Islet of Langerhans (tissue), 1 donor: Measurements from ENCODE around the gene HERC6.
"Not testable (repeated sequence)": the region's sequence is repeated elsewhere in the genome, so short reads cannot be mapped to it uniquely, and the experiment has no call there.

Experiments used
- FAIRE-seq: peaks from one replicate; lab custom pipeline; 2011; peaks lifted over from hg19 to GRCh38; lab: Jason Lieb, UNC

Gene HERC6

DNA sequence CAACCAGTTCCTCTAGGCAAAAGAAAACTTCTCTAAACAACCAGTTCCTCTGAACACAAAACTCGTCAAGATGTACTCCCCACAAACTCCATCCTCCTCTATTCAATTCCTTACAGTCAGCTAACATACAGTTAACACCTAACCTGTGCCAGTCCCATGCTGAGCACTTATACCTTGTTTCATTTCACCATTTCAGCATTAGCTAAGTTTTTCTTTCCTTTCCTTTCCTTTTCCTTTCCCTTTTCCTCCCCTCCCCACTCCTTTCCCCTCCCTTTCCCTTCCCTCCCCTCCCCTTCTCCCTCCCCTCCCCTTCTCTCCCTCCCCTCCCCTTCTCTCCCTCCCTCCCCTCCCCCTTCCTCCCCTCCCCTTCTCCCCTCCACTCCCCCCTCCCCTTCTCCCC lies 13.1 kb downstream of the HERC6 start:
- no peak for FAIRE-seq

DNA sequence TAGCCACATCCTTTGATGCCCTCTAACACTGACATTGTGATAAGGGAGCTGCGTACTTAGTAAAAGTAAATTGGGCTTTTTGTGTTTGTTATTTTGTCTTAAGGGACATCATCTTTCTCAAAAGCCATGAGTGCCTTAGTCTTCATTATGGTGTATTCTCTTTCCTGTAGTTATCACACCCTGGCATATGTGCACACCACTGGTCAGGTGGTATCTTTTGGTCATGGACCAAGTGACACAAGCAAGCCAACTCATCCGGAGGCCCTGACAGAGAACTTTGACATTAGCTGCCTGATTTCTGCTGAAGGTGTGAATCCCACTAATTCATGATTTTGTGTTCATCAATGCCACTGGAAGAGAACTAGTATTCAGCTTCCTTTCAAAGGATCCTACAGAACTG lies 18.0 kb downstream of the HERC6 start:
- FAIRE-seq = no peak

DNA sequence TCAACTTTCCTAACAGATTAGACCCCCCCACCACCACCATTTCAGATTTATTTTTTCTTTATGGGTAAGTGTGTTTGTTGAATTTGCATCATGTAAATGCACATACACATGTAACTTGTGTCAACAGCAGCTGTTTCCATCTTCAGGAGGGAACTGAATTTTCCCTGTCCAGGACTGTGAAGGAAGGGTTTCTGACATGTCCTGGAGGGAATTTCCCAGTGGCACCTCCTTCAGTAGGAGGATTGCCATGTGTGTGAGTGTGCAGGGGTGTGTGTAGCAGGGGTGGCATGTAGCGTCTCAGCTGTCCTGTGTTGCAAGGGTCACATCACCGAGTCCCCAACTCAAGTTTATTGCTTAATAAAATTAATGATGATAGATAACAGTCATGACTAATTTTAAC lies 19.7 kb downstream of the HERC6 start:
- FAIRE-seq = no peak

DNA sequence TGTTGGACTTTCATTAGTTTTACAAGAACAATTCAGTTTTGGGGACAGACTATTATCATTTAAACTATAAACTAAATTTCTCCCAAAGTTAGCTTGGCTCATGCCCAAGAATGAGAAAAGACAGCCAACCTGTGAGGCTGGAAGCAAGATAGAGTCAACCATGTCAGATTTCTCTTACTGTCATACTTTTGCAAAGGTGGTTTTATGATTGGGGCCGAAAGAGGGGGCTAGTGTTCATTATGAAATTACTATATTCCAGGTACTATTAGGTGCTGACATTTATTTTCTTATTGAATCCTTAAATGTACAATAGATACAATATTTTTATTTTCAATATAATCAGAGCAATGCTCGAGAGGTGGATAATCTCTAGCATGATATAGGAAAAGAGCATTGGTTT lies 30.6 kb downstream of the HERC6 start:
- no peak for FAIRE-seq

DNA sequence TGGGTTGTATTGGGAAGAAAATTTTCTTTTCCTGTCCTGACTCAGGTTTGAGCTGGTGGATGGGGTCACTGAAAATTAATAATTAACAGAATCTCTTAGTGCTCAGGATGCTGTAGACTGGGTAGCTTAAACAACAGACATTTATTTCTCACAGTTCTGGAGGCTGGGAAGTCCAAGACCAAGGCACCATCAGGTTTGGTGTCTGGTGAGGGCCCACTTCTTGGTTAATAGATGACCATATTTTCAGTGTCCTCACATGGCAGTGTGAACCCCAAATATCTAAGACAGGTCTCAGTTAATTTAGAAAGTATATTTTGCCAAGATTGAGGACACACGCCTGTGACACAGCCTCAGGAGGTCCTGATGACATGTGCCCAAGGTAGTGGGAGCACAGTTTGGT lies 31.1 kb downstream of the HERC6 start:
- no peak for FAIRE-seq

DNA sequence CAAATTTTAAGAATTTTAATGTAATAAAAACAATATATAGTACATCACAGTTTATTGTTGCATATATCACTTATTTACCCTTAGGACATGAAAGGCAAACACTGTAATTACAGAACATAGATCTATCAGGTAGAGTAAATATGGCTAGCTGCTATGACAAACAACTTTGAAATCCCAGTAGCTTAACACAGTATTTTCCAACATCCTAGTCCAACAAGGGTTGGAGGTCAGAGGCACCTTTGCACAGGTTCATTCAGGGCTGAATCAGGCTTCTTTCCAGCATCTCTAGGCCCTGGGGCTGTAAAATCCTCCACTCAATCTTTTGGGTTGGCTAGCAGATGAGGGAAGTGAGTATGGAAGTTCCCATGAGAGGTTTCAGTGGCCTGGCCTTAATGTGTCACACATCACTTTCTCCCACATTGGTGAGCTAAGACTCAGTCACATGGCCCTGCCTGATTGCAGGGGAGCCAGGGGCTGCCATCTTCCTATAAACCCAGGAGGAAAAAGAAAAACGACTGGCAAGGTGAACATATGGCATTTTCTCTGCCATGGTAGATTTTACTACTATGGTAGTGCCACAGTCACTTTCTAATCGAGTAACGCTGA lies 32.9 kb downstream of the HERC6 start:
- FAIRE-seq = no peak

DNA sequence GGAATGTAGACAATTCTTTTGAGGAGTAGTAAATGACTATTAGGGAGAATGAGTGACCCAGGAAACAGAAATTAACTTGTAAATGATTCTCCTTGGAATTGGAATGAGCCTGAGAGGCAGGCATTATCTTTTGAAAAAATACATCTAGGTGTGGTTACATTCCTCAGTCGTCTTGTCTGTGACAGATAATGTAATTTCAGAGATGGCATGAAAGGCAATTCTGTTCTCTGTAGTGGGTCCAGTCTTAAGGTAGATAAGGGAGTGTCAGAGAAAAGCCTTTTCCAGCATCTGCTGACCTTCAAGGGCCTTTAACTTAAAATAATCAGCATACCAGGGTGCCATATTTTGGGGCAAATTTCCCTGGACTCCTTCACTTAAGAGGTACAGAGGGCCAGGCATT lies 35.1 kb downstream of the HERC6 start:
- FAIRE-seq = no peak

DNA sequence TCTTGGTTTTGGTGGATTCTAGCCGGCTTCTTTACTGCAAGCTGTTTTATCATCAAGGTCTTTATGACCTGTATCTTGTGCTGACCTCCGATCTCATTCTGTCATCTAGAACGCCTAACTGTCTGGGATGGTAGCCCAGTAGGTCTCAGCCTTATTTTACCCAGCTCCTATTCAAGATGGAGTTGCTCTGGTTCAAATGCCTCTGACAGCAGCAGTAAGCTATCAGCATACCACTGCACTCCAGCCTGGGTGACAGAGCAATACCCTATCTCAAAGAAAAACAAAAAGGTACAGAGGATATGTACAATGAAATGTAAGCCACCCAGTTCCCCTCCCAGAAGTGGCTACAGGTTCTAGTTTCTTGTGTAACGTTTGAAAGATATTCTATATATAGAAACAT lies 36.1 kb downstream of the HERC6 start:
- FAIRE-seq = no peak

DNA sequence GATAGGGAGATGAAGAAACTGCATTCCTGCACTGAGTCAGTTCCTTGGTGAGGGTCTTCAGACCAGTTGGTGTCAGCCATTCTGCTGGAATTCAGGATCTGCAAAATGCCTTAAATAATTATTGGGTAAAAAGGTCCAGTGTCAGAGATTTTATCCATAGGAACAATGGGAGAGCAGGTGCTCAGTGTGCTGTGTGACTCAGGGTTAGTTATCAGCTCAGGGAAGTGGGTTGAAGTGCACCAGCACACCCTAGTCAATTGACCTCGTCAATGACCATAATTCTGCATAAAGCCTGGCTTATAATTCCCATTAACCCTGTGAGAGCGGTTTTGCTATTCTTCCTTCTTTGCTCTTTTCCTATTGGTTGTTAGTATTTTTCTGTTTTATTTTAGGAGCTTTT lies 37.3 kb downstream of the HERC6 start:
- FAIRE-seq = no peak

DNA sequence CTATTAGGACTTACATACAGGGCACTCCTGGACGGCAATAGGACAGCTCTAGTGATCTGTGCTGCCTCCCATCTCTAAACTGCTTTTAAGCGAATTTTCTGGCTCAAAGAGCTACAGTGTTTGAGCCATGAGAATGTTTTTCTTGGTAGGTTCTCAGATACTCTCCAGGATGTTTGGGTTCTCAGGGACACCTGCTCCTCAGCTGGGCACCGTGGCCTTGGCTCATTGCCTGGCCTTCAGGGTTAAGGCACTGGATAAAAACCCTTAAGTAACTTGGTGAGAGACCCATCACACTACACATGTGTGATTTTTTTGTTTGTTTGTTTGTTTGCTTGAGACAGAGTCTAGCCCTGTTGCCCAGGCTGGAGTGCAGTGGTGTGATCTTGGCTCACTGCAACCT lies 39.8 kb downstream of the HERC6 start:
- FAIRE-seq = no peak

DNA sequence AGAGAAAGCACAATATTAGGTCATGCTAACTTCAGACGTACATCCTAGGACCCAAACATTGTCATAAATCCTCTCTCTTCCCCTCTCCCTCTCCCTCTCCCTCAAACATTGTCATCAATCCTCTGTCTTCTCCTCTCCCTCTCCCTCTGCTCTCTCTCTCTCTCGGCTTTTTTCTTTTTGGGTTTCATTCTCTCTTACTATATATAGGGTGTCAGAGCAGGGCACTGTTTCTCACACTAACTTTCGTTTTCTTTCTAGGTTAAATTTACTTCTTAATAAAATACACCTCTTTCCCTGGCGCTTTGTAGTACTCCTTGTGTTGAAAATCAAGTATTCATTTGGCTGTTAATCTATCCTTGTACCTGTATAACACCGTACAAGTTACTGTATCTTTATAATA lies 41.2 kb downstream of the HERC6 start:
- FAIRE-seq = no peak

DNA sequence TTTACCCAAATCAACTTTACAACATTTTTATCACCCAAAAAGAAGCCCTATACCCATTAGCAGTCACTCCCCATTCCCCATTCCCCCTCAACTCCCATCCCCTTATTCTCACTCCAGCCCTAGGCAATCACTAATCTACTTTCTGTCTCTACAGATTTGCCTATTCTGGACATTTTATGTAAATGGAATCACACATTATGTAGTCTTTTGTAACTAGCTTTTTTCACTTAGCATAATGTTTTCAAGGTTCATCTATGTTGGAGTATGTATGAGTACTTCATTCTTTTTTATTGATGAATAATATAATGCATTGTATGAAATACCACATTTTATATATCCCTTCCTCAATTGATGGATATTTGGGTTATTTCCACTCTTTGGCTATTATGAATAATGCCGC lies 42.2 kb downstream of the HERC6 start:
- FAIRE-seq = no peak

DNA sequence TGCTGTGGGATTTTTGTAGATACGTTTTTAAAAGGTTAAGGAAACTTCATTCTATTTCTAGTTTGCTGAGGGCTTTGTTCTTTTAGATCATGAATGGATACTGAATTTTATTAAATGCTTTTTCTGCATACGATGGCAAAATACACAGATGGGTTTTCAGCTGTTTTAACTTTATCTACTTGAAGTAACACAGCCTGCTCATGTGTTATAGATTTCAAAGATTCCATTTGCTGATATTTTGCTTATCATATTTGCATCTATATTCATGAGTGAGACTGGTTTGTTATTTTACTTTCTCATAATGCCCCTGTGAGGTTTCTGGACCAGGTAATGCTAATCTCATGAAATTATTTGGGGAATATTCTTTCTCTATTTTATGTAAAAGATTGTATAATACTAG lies 43.8 kb downstream of the HERC6 start:
- FAIRE-seq = no peak

DNA sequence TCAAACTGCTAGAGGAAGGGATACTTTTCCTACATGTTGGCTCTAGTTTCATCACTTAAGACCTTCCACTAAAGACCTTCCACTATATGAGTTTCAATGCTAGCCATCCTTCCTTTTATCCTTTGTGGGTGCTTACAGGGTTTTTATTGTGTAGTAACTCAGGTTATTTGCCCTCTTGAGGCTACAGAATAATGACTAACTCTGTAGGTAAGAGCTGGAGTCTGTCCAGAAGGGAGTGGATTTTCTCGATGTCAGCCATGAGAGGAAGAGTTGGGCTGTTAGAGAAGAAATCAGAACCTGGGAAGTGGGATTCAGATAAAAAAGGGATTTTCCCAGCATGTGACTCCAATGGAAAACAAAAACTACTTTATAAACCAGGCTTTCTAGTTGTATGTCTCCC lies 50.7 kb downstream of the HERC6 start:
- FAIRE-seq = no peak

DNA sequence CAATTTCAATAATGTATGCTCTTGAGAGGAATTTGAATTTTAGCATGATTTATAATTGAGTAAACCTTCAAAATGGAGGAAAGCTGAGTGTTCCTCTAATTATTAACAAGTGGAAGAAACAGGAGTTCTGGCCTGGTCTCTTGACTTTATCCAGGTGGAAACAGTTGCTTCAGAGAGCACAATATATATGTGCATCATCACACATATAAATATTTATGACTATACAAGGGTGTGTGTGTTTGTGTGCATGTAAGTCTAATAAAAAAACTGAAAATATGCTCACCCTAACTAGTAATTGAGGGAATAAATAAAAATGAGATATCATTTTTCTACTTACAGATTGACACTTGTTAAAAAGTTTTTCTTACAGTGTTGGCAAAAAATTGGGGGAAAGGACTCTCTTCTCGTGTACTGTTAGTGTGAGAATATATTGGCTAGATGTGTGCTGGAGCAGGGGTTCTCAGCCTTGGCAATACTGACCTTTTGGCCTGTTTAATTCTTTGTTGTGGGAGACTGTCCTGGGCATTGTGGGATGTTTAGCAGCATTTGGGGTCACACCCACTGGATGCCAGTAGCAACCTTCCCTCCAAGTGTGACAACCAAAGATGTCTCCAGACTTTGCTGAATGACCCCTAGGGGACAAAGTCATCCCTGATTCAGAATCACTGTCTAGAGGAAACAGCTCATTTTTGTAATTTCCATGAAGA lies 57.5 kb downstream of the HERC6 start:
- FAIRE-seq = no peak

DNA sequence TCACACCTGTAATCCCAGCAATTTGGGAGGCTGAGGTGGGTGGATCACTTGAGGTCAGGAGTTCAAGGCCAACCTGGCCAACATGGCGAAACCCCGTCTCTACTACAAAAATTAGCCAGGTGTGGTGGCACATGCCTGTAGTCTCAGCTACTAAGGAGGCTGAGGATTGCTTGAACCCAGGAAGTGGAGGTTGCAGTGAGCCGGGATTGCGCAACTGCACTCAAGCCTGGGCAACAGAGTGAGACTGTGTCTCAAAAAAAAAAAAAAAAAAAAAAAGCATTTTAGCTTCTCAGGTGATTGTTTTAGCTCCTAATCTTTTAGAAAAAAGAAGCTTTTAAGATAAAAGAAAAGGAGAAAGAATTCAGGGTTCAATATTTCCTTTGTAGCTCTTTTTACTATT lies 59.2 kb downstream of the HERC6 start:
- not testable (repeated sequence) for FAIRE-seq

DNA sequence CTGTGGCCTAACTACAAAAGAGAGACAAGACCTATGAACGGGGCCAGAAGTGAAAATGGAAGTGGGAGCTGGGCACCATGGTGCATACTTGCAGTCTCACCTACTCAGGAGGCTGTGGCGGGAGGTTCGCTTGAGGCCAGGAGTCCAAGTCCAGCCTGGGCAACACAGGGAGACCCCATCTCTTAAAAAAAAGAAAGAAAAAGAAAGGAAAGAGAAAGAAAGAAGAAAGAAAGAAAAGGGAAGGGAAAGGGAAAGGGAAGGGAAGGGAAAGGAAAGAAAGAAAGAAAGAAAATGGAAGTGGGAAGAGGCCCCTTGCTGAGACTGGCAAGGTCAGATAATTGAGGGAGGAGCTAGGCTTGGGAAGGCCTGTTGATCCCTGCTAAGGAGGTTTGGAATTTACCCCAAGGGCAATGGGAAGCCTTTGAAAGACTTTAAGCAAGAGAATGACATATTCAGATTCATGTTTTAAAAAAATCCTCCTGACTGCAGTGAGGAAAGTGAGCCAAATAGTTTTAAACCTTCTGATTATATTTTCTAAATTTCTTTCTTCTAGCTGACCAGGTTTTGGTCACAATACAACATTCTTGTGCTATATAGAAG lies 60.6 kb downstream of the HERC6 start:
- no peak for FAIRE-seq

DNA sequence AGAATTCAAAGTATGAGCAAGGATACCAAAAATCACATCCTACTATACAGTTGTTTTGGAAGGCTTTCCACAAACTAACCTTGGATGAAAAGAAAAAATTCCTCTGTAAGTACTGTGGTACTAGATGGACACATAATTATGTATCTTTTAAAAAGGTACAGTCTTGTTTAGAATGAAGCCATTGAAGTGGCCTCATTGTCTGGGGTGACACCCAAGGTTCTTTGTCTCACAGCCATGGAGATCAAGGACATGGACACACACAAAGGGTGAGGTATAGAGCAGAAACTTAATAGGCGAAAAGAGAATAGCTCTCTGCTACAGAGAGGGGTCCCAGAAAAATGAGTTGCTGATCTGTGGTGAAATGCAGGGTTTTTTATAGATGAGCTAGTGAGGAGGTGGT lies 61.5 kb downstream of the HERC6 start:
- no peak for FAIRE-seq

DNA sequence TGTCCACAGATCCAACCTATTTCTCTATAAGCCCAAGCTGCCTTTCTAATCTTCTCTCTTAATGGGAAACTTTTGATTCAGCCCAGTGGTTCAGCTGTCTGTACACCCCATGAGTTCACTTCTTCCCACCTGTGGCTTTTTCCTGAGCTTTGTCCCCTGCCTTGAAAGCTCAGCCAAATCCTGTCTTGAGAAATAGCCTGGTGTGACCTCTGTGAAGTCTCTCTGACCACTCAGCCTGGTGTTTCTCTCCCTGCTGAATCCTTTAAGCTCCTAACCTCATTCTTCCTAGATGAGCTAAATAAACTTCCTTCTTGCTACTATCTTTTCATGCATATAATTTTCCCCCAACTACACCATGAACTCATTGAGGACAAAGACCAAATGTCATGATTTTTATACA lies 63.0 kb downstream of the HERC6 start:
- no peak for FAIRE-seq

DNA sequence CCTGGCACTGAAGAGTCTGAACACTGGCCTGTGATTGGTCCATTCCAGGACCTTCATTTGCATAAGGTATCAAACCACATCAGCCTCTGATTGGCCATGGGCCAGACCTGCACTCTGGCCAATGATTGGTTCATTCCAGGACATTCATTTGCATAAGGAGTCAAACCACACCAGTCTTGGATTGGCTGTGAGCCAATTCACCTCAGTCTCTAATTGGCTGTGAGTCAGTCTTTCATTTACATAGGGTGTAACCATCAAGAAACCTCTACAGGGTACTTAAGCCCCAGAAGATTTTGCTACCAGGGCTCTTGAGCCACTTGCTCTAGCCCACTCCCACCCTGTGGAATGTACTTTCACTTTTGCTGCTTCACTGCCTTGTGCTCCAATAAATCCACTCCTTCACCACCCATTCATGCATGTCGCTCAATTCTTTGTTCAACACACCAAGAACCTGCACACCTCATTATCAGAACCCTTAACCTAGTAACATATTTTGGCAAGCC lies 64.1 kb downstream of the HERC6 start:
- FAIRE-seq = no peak

DNA sequence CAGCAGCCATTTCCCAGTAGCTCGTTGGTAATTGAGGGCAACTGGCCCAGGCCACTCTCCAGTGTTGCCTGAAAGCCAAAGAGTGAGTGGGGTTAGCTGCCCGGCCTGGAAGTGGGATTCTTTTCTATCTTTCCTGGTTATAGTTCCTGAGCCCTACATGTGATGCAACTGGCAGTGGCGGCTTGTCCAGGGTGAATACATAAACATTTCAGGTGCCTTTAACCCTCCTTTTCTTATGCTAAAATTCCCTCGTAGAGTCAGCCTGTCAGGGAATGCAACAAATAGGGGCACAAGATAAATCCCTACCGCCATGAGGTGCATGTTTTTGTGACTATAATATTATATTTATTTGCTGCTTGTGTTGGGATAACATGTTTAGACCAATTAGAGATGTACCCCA lies 64.8 kb downstream of the HERC6 start:
- no peak for FAIRE-seq

DNA sequence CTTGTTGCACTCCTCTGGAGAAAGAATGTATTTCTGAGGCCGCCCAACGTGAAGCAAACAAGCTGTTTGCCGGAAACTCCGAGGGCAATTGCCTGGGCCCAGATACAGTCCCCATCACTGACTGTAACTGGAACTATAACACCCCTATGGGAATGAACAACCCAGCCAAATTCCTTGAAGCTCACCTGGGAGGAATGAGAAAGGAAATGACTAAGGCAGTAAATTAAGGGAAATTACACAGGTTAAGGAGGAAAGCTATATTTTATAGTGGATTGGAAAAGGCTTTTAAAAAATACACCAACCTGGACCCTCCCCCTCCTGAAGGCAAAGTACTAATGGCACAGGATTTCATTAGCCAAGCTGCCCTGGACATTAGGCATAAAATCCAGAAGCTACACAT lies 66.6 kb downstream of the HERC6 start:
- FAIRE-seq = no peak

DNA sequence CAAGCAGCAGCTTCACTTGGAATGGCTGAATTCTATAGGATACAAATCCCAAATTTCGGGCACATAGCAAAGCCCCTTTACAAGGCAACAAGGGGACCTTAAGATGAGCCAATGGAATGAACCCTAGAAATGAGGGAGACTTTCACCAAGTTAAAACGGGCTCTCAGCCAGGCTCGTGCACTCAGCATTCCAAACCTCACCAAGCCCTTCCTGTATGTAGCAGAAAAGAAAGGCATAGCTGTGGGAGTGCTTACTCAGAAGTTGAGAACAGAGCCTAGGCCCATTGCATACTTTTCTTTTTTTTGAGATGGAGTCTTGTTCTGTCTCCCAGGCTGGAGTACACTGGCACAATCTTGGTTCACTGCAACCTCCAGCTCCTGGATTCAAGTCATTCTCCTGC lies 67.5 kb downstream of the HERC6 start:
- FAIRE-seq = no peak
